ENCODE data around the gene RSPRY1.

GRCh38 chr16:57194512-57194911 lies 8.4 kb downstream of the RSPRY1 start:
- TF ChIP-seq, protein P1, sequence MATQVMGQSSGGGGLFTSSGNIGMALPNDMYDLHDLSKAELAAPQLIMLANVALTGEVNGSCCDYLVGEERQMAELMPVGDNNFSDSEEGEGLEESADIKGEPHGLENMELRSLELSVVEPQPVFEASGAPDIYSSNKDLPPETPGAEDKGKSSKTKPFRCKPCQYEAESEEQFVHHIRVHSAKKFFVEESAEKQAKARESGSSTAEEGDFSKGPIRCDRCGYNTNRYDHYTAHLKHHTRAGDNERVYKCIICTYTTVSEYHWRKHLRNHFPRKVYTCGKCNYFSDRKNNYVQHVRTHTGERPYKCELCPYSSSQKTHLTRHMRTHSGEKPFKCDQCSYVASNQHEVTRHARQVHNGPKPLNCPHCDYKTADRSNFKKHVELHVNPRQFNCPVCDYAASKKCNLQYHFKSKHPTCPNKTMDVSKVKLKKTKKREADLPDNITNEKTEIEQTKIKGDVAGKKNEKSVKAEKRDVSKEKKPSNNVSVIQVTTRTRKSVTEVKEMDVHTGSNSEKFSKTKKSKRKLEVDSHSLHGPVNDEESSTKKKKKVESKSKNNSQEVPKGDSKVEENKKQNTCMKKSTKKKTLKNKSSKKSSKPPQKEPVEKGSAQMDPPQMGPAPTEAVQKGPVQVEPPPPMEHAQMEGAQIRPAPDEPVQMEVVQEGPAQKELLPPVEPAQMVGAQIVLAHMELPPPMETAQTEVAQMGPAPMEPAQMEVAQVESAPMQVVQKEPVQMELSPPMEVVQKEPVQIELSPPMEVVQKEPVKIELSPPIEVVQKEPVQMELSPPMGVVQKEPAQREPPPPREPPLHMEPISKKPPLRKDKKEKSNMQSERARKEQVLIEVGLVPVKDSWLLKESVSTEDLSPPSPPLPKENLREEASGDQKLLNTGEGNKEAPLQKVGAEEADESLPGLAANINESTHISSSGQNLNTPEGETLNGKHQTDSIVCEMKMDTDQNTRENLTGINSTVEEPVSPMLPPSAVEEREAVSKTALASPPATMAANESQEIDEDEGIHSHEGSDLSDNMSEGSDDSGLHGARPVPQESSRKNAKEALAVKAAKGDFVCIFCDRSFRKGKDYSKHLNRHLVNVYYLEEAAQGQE (IDR thresholded peaks at IDR 0.05; ENCODE audit: insufficient replicate concordance, low read depth) = no peak
- no peak for TF ChIP-seq SPI1 (IDR thresholded peaks at IDR 0.05; ENCODE audit: borderline replicate concordance, low read depth)

Data from HL-60 (cell line).